ENCODE results near the gene TMEM242. TPM values are rescaled to one million over a fixed set of nuclear protein-coding genes. Genes with fewer than 3 reads are reported as not detected.

Gene TMEM242
- total and polyA plus RNA-seq, 2 of the 13 experiments (the other 11 are each of a cell fraction or from before 2014, with no cell fraction given) = 5.6 to 11.1 TPM

DNA sequence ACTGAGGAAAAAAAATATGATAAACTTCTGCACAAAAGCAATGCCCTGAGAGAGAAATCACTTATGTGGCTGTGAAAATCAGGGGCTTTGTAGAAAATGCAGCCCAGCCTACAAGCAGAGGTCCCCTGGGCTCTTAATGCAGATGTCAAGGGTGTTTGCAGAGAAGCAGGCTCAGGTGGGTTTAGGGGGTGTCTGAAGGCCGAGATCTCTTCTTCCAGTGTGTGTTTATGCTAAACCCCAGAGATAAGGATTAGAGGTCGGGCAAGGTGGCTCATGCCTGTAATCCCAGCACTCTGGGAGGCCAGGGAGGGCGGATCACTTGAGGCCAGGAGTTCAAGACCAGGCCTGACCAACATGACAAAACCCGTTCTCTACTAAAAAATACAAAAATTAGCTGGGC lies 78.5 kb downstream of the TMEM242 start (continued):
- TF ChIP-seq, protein P1, sequence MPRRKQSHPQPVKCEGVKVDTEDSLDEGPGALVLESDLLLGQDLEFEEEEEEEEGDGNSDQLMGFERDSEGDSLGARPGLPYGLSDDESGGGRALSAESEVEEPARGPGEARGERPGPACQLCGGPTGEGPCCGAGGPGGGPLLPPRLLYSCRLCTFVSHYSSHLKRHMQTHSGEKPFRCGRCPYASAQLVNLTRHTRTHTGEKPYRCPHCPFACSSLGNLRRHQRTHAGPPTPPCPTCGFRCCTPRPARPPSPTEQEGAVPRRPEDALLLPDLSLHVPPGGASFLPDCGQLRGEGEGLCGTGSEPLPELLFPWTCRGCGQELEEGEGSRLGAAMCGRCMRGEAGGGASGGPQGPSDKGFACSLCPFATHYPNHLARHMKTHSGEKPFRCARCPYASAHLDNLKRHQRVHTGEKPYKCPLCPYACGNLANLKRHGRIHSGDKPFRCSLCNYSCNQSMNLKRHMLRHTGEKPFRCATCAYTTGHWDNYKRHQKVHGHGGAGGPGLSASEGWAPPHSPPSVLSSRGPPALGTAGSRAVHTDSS (CRISPR knock-in tag; conservative IDR thresholded peaks at IDR 0.05) = no peak
- TF ChIP-seq, protein P2, sequence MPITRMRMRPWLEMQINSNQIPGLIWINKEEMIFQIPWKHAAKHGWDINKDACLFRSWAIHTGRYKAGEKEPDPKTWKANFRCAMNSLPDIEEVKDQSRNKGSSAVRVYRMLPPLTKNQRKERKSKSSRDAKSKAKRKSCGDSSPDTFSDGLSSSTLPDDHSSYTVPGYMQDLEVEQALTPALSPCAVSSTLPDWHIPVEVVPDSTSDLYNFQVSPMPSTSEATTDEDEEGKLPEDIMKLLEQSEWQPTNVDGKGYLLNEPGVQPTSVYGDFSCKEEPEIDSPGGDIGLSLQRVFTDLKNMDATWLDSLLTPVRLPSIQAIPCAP (CRISPR knock-in tag; IDR thresholded peaks at IDR 0.05; ENCODE audit: low read depth) = no peak
- TF ChIP-seq, protein P3, sequence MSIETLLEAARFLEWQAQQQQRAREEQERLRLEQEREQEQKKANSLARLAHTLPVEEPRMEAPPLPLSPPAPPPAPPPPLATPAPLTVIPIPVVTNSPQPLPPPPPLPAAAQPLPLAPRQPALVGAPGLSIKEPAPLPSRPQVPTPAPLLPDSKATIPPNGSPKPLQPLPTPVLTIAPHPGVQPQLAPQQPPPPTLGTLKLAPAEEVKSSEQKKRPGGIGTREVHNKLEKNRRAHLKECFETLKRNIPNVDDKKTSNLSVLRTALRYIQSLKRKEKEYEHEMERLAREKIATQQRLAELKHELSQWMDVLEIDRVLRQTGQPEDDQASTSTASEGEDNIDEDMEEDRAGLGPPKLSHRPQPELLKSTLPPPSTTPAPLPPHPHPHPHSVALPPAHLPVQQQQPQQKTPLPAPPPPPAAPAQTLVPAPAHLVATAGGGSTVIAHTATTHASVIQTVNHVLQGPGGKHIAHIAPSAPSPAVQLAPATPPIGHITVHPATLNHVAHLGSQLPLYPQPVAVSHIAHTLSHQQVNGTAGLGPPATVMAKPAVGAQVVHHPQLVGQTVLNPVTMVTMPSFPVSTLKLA (IDR thresholded peaks at IDR 0.05) = no peak
- TF ChIP-seq HBP1 (CRISPR knock-in tag; IDR thresholded peaks at IDR 0.05; ENCODE audit: low read depth) (no peak), ZNF704 (CRISPR knock-in tag; IDR thresholded peaks at IDR 0.05; ENCODE audit: borderline replicate concordance) (no peak), CAMTA2 (CRISPR knock-in tag; IDR thresholded peaks at IDR 0.05; ENCODE audit: borderline replicate concordance) (no peak)
